Adipose tissue (tissue), 3 donors: ENCODE data around the gene STAMBPL1. TPM values are rescaled to one million over a fixed set of nuclear protein-coding genes. Genes with fewer than 3 reads are reported as not detected.
A peak's percentile ranks its signal among the peaks of the same experiment; 100 is the strongest.
"Not testable (repeated sequence)": the region's sequence is repeated elsewhere in the genome, so short reads cannot be mapped to it uniquely, and the experiment has no call there.

Experiments
- H3K27ac ChIP-seq: one replicate; pipeline ENCODE4 v1.5.1; 2013; ENCODE audit warnings: low read depth, low read length
- WGBS, 3 donors: extraction: QIAGEN DNeasy Blood & Tissue Kit; methylation state at CpG; one replicate each; pipeline ENCODE4 v1.1.7; 2013; 5-methylcytosine and 5-hydroxymethylcytosine counted together
- polyA plus RNA-seq, 3 donors: library from polyadenylated mRNA; stranded (reverse); fragments of 200-250 nt; gene quantifications; one replicate each; pipeline ENCODE4 v1.2.3, GENCODE V29; 2013
- donor health status: healthy with polysubstance abuse.
- donor health status: Bipolar disorder and iron deficiency.
- donor health status: healthy.

Gene STAMBPL1
- polyA plus RNA-seq, 3 donors, result 2.4 to 5.4 (median 2.6) TPM

DNA sequence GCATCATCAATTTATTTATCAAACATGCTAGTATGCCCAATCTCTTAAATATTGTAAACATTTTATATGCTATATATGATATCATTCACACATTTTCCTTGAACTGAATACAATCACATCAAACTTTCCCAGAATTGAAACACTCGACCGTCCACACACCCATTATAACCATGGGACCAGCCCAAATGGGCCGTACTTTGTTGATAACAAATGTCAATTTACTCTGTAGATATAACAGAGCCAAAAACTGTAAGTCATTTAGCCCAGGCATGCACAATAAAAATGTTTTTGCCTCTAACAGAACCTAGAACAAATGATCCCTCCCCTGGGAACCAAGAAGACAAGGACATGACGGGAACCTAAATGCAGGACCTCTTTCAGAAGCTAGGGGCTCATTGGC is 27.7 kb upstream of the STAMBPL1 start:
- no peak overlapping the region for H3K27ac ChIP-seq
- 41 to 82% (median 76%) methylated on average over 4 of the region's 4 CpGs for WGBS, 3 donors

DNA sequence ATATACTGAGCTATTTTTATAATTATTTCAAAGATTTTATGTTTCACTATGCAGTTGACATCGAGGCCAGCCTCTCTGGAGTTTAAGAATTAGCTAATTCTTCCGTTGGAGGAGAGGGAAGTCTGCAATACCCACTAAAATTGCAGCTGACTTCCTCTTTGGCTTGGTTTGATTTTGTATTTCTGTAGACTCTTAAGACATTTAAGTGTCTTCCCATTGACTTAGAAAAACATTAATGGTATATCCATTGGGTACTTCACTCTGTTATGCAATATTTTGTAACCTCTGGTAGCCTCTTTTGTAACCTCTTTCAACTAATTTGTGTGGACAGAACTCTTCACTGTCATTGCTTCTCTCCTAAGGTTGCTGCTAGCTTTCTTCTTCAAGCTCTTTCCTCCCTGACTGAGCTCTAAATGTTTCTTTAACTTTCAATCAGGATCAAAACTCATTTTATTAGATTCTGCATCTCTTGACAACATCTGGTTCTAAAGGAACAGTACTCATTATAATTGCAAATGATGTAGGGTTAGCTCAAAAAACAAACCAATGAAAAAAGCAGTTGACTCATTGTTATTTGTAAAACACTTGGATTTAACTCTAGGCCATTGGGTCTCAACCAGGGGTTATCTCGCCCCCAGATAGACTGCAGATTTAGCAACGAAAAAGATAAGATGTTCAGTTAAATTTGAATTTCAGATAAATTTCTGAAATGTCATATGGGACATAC is 26.7 kb upstream of the STAMBPL1 start:
- 45 to 75% (median 47%) methylated on average over 4 of the region's 4 CpGs for WGBS, 3 donors
- H3K27ac ChIP-seq, result no peak overlapping the region

DNA sequence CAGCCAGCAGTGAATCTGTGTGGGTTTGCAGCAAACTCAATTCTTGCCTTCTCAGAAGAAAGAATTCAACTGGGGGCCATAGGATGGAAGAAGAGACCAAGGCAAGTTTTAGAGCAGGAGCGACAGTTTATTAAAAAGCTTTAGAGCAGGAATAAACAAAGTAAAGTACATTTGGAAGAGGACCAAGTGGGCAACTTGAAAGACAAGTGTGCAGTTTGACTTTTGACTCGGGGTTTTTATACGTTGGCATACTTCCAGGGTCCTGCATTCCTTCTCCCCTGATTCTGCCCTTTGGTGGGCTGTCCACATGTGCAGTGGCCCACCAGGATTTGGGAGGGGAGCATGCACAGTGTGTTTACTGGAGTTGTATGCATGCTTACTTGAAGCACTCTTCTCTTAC is 25.4 kb upstream of the STAMBPL1 start:
- H3K27ac ChIP-seq, result no peak overlapping the region
- WGBS, 3 donors, result 30 to 69% (median 62%) methylated on average over 3 of the region's 3 CpGs

DNA sequence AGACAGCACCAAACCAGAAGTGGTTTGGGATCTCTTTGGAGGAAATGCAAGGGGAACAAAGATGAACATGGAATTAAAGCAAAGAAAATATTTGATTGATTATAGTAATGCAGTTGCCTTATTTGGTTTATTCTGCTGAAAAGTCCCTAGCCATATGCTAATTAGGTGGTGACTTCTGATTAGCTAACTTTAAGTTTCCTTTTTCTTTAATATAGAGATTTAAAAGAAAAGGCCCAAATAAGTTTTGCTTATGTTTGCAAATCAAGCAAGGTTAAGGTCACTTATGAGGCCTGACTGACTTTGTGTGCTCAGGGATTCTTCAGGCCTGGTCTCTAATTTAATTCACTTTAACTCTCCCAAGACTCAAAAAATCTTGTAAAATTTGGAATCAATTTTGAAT is 22.2 kb upstream of the STAMBPL1 start:
- H3K27ac ChIP-seq, result no peak overlapping the region

DNA sequence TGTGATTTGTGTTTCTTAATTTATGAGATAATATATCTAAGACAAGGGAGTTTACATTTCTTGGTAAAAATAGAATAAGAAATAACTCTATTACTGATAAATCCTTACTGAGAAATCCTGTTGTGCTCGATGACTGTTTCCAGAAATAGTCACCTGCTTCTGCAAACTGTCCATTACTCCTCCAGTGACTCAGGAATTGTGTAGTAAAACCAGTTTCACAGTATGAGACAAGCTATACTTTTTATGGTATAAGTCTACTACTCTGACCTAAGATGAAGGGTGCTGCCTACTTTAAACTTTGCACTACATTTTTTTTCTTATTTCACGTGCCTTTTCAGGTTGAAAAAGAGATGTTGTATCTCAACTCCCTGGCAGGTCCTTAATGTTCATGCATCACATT is 21.6 kb upstream of the STAMBPL1 start:
- no peak overlapping the region for H3K27ac ChIP-seq
- 47 to 75% (median 60%) methylated on average over 2 of the region's 2 CpGs for WGBS, 3 donors

DNA sequence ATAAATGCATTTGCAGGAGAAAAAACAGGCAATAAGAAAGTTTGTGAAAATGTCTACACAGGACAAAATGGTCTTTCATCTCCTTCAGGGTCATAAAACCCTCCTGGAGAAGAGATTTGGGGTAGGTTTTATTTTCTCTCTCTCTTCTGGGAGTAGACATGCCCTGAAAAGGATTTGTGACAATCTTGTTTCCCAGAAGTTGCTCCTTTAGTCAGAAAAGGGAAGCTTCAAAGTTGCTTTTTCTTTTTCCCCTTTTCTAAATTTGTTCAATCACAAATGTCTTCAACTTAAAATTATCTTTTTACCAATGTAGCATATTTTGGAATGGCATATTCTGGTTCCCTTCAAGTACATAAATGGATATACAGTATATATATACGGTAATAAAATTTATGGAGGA is 19.0 kb upstream of the STAMBPL1 start:
- WGBS, 3 donors, result 31 to 89% (median 81%) methylated on average over 1 of the region's 1 CpG
- H3K27ac ChIP-seq, result no peak overlapping the region

DNA sequence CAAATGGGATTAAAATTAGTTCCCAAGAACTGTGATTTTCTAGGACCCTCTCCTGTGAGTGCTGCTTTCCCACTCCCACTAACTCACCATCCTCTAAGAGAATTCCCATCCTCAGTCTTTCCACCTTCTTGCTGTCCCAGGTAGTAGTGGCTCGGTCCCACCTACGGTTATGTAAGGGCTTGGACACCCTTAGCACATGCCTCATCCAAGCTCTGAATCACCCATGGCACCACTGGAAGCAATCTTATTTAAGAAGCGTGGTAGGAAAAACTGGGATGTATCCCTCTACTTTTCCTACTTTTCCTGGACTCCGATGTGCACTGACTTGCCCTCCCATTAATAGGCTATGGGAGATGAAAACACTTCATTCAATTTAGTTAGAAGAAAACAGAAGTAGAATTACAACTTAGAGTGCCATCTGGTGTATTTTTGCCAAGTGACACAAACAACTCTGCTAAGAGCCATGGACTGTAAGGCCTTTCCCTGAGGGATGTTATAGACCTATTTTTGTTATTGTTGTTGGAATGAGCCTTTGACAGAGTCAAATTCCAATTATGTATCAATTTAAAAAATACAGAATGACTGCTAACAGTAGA is 14.7 kb upstream of the STAMBPL1 start:
- 84 to 92% (median 91%) methylated on average over 4 of the region's 4 CpGs for WGBS, 3 donors

DNA sequence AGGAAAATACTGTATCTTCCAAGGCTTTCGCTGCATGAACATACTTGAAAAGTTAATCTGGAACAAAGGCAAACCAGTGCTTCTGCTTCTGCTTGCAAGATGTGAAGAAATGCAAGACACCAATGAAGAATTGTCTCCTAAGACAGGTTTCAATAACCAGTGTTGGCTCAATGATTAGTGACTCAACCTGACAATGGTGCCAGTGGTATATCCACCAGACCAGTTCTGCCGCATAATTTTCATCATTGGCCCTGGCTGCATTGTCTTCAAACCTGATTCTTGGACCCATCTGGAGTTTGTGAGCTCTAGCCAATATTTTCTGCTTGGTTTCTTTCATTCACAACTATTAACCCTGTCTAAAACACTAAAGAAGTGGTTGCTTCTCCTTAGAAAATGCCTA is 13.6 kb upstream of the STAMBPL1 start:
- no peak overlapping the region for H3K27ac ChIP-seq
- WGBS, 3 donors, result 90 to 94% (median 91%) methylated on average over 2 of the region's 2 CpGs

More for the DNA sequence above, 14.7 kb upstream of the STAMBPL1 start:
- H3K27ac ChIP-seq, result no peak overlapping the region

DNA sequence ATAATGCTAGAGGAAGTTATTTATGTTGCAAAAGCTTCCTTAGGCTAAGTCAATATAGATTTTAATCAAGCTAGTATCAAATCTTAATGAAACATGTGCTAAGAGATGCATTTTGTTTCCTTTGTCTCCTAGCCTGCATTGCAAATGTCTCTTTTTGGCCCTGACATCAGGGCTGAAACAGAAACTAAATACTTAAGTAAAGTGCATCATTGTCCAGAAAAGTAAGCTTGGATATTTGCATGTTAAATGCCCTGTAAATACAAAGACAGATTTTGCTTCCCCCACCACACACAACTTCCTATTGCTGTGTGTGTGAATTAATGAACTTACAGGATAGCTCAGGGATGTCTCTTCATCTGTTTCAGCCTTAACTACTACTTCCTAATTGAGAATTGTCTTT is 10.0 kb upstream of the STAMBPL1 start:
- H3K27ac ChIP-seq, result no peak overlapping the region

DNA sequence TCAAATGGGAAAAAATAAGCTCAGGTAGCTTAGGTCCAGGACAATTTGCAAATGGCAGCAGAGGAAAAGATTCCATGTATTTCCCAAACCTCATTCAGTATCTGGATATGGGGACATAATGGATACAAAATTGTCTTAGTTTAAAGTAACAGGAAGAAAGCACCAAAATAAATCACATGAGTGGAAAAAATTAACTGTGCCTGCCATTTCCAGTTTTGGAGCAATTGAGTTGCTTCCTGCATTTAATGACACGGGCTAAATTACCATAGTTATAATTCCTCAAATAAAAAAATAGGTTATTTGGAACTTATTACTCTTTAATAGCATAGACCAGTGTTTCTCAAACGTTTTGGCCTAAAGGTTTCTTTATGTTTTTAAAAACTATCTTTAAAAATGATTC is 6.3 kb upstream of the STAMBPL1 start:
- H3K27ac ChIP-seq, result no peak overlapping the region
- 41 to 55% (median 53%) methylated on average over 2 of the region's 2 CpGs for WGBS, 3 donors

DNA sequence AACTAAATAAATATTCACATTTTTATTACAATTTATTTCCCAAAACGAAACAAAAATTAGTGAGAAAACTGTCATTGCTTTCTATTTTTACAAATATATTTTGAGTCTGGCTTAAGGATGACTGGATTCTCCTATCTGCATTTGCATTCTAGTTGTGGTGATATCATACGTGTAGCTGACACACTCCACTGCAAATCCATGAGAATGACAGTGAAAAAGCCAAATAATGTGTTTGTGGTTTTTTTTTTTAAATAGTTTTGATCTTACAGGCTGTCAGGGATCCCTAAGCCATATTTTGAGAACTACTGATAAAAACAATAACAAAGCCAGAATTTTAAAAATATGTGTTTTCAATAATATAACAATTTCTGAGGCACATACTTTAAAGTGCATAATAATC is 5.8 kb upstream of the STAMBPL1 start:
- 79 to 93% (median 89%) methylated on average over 2 of the region's 2 CpGs for whole genome bisulfite sequencing, 3 donors
- no peak overlapping the region for H3K27ac ChIP-seq

DNA sequence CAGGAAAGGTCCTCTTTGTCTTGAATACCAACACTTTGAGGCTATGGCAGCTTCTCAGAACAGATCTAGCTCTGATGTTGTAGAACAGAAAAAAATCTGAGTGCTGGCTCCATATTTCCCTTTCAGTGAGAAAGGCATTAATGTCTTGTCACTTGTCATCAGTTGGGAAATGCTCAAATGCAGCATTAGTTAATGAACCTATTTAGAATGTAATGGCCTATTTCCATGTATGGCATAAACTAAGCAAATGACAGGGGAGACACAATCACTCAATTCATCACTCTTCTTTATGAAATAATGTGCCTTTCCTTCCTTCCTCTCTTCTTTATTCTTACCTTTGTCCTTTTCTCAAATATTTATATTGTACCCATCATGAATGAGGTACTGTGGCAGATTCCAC is 5.0 kb upstream of the STAMBPL1 start:
- H3K27ac ChIP-seq, result no peak overlapping the region

DNA sequence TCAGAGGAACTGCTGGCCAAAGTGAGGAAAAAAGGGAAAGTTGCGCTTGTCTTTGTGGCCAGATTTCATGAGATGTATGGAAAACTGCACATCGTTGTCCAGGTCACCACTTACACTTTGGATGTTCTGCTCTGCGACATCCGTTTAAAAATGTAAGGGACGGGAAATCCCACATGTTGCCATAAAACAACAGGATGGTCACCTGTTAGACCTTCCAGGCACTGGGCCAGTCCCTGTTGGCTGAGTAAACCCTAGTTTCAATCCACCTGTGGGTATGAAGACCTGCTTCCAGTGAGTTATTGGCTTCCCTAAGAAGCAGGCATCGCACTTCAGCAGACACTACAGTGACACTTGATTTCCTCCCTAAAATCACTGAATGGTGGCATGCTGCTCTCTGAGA is 2.7 kb upstream of the STAMBPL1 start:
- no peak overlapping the region for H3K27ac ChIP-seq
- 71 to 84% (median 82%) methylated on average over 6 of the region's 6 CpGs for WGBS, 3 donors

DNA sequence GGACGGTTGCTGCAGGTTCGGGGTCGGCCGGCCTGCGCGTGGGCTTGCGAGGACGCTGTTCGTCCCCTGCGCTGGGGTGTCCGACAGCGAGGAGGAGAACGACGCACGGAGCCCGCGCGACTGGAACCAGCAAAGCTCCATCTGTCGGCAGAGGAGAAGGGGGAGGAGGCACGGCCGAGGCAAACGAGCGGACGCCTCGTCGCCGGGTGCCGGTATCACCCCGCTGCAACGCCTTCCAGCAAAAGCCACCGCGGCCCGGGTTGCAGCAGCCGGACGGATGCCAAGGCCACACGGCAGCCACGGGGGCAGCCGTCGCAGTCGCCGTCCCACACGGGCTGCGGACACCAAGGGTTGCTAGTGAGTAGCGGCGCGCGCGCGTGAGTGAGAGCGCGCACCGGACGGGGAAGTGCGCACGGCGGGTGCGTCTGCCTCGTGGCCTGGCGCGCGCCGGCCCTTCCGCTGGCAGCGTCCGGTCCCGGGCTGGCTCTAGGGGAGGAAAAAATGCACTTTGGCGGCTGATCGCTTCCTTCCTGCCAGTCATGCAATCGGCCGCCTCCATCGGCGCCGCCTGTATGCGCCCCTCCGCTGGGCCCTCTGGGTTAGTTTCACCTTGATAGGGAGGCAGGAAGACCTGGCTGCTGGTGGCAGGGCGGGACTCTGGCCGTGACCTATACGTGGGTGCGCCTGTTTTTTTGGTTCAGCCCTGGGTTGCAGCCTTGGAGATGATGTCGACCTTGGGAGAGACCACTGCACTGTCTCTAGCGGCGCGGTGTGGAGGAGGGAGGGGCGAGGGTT is 434 bp downstream of the STAMBPL1 start:
- H3K27ac ChIP-seq, result peak overlapping the region; percentile 61
- 0 to 1% (median 0%) methylated on average over 74 to 84 of the region's 84 CpGs for WGBS, 3 donors

DNA sequence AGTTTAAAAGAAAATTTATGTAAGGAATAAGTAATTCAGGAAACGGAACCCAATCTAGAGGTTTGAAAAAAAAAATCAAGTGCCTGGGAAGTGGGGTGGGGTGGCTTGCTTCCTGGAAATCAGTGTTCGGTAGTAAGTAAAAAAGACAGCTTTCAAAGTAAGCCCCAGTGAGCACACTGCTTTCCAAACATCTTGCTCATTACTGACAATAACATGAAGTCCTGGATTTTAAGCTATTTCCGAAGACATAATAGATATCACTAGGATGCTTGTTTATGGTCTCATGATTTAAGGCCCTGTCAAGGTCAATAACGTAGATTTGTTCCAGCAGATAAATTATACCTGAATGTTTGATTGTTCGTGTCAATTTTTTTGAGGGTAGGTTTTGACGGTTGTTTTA is 1.3 kb downstream of the STAMBPL1 start:
- WGBS, 3 donors, result 18 to 37% (median 22%) methylated on average over 6 of the region's 6 CpGs
- no peak overlapping the region for H3K27ac ChIP-seq

DNA sequence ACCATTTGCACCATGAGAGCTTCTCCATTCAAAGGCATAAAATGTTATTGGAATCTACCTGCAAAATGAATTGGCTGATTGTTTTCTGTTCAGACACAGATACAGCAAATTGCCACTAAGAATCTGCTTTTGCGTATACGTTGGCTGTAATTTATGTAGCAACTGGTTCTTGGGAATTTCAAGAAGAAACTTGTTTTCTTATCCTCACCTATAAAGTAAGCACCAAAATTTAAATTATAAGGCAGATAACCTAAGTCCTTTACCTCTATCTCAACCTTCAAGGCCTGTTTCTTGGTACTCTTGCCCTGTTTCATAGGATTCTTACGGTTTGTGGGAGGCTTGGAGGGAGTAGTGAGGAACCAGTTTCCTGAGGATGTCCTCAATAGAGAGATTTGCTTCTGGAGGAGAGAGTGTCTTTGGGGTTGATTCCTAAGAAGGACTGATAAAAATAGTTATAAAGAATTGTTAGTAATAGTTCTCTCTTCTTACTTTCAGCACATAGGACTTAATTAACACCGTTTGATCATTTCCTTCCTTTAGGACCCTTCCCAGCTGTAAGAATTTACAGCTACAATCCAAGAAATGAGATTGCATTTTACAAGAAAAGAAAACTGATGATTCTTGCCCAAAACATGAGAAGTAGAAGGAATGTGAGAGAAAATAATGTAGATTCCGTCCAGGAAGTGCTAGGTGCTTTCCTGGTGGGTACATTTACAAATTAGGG is 2.0 kb downstream of the STAMBPL1 start:
- WGBS, 3 donors, result 50 to 75% (median 51%) methylated on average over 5 of the region's 5 CpGs
- H3K27ac ChIP-seq, result no peak overlapping the region

DNA sequence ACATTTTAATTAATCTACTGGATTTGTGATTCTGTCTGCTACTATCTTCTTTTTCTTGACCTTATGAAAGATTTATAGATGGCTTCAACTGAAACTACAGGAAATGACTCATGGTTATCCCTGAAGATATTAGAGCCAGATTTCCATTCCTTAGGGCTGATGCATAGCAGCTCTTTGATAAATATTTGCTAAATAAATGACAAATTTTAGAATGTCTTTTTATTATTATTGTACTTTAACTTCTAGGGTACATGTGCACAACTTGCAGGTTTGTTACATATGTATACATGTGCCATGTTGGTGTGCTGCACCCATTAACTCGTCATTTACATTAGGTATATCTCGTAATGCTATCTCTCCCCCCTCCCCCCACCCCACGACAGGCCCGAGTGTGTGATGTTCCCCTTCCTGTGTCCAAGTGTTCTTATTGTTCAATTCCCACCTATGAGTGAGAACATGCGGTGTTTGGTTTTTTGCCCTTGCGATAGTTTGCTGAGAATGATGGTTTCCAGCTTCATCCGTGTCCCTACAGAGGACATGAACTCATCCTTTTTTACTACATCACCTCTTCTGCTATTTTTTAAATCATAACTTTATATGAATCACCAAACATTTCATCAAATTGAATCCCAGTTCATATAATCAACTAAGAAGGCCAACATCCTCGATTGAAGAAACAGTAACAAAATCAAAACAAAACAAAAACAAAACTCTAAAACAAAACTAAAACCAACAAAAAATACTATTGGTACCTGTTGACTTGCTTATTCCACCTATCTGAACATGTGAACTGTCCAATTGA is 2.8 kb downstream of the STAMBPL1 start:
- not testable (repeated sequence) for H3K27ac ChIP-seq
- WGBS, 3 donors, result 55 to 74% (median 63%) methylated on average over 8 of the region's 8 CpGs

DNA sequence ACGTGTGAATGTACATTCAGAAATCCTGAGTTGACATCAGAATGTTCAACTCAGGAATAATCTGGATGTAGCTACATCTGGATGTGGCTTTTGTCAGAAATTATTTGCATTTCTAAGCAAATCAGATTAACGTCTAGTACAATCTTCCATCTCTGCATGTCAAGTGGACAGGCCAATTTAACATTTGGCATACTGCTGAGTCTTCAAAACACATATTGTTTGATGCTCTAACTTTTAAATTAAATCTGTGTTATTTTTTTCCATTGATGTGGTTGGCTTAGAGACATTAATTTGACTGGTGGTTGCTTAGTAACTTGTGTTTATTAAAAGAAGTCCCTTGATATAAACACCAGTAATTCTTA is 3.4 kb downstream of the STAMBPL1 start:
- 63 to 73% (median 69%) methylated on average over 2 of the region's 2 CpGs for WGBS, 3 donors

DNA sequence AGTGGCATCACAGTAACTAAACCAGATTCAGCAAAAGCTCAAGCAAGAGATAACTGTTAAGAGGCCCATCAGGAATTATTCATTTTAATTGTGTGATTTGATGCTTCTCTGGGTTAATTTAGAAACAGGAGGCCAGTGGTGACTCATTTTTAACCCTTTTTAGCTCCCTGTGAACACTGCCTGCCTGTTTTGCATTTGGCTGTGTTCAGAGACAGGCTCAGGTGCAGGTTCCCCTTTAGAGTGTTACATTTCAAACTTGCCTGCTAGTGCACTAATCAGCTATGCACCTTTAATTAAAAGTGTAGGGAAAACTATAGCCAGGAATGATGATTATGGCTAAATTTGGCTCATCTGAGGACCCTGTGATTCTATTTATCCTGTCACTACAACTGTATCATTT is 6.5 kb downstream of the STAMBPL1 start:
- no peak overlapping the region for H3K27ac ChIP-seq

More for the DNA sequence above, 3.4 kb downstream of the STAMBPL1 start:
- no peak overlapping the region for H3K27ac ChIP-seq
